NCI-H2029 (cell line): Measurements from ENCODE around the gene PTPN13.

Source experiments
- DNase-seq: peaks from one replicate; lab custom pipeline; 2025; lab: John Stamatoyannopoulos, UW

The PTPN13 gene

GRCh38 chr4:86818841-86819240 is 224.7 kb downstream of the PTPN13 start:
- DNase-seq: no peak

- DNase-seq: no peak
Observed at GRCh38 chr4:86819561-86819960, 225.4 kb downstream of the PTPN13 start.

DNA sequence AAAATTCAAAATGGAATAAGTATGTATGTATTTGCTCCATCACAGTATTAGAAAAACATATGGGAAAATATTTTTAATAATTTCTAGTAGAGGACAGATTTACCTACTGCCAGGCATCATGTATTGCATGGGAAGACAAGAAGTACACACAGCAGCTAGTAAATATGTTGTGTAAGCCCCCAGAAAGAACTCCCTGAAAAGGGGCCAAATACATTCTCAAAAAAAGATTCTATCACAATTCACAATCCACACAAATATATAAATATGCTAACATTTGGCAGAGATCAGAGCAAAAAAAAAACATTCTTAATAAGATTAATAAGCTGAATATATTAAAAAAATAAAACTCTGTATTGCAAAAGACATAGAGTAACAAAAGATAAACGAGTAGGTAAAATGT is 227.0 kb downstream of the PTPN13 start:
- no peak for DNase-seq

DNA sequence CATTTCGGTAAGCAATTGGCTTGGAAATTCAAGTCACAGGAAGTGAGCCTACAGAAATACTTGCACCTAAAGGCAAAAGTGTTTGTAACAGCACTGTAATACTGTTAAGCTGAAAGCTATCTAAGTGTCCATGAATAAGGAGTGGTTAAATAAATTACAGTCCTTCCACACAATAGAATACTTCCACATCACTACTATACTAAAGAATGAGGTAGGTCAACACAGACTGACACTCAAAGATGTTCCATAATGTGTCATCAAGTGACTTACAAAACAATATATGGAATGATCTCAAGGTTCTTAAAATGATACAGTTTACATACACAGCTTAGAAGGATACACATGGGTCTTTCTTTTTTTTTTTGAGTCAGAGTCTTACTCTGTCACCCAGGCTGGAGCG is 228.0 kb downstream of the PTPN13 start:
- no peak for DNase-seq

DNA sequence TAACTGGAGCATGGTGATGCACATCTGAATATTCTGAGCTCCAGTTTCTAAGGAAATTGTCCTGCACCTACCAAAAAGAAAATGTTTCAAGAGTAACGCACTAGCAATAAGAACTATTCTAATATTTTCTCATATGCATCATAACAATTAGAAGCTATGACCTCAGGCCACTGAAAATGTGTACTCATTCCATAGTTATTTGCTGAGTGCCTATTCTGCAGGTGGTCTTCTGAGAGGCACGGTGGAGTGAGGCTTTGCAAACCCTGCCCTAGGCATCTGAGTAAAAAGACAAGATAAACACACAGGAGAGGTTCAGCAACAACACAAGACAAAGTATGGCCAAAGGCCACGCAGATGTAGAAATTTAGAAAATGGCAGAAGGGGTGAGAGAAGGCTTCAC is 231.4 kb downstream of the PTPN13 start:
- DNase-seq: no peak

GRCh38 chr4:86831262-86832130 is 237.4 kb downstream of the PTPN13 start:
- peak; percentile 69 for DNase-seq

DNA sequence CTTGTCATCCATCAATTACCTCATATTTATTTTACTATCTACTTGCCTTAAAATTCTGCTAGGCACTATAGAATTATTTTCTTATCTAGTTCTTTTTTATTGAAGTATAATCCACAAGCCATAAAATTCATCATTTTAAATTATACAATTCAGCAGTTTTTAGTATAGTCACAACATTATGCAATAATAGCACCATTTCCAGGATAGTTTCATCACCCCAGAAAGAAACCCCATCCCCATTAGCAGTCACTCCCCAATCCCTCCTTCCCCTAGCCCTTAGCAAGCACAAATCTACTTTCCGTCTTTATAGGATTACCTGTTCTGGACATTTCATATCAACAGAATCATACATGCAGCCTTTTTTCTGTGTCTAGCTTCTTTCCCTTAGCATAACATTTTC is 239.5 kb downstream of the PTPN13 start:
- DNase-seq: no peak

GRCh38 chr4:86834901-86835300 is 240.8 kb downstream of the PTPN13 start:
- peak; percentile 43 for DNase-seq

DNA sequence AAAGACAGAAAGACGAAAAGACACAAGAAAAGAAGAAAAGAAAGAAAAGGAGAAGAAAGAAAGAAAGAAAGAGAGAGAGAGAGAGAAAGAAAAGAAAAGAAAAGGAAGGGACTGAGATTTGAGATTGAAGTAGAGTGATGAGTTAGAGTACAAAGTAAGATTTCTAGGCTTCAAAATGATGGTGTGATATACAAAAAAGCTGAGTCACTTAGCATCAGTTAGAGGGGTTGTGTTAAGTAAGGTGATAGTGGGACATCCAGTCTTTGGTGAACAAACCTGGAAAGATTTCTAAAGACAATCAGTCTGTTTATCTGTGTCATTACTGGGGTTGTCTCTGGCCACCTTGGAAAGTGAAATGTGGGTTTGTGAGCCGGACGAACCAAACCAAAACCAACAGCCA is 241.6 kb downstream of the PTPN13 start:
- DNase-seq: no peak

DNA sequence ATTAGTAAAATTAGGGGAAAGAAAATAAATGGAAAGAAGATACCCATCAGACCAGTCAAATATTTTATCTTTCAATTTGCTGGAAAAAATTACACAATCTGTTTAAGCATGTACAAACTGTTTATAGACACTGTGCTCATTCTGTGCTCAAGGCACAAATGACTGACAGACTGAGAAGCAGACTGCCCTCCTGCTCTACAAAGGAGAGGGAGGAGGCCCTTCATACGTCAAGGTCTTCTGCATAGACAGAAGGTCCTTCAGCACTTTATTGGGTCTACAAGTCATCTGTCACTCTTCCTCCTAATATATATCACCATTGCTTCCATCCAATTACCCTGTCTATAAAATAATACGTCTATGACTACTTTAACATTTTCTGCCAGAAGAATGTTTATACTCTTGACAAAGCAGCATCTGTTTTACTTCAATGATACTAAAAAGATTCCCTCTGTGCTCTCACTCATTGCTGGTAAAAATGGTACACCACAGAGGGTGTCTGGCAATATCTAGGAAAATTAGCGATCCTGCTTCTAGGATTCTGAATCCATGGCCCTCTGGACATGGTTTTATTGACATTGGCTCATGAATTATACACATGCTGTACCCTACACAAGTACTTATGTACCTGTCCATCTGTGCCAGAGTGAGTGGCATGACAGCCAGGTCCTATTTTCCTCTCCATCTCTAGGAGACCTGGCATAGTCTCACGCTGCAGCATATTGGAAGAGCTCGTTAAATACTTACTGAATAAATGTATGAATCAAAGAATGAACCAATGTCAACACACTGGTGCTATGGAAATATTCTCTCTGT is 243.8 kb downstream of the PTPN13 start:
- DNase-seq: peak; percentile 67

- no peak for DNase-seq
Observed at GRCh38 chr4:86840858-86841257, 246.7 kb downstream of the PTPN13 start.

GRCh38 chr4:86841309-86841708 is 247.2 kb downstream of the PTPN13 start:
- DNase-seq: no peak

- DNase-seq: no peak
Observed at GRCh38 chr4:86845593-86845992, 251.5 kb downstream of the PTPN13 start.

- no peak for DNase-seq
Observed at GRCh38 chr4:86846921-86847320, 252.8 kb downstream of the PTPN13 start.

DNA sequence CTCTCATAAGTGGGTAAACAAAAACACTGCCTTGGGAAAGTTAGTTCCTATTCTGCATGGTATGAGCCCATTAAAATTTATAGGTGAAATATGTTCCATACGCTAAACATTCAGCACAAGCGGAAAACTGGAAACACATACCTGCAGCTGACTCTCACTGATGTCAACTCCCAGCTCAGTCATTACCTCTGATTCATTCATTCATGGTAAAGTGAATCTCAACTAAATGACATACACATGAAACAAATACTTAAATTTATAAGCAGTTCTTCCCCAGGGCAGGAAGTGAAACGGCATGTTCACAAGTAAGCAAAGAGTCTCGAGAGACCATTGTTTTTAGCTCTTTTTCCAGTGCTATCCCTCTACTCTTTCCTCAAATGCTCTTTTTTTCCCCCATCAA is 253.5 kb downstream of the PTPN13 start:
- DNase-seq: no peak

- no peak for DNase-seq
Observed at GRCh38 chr4:86848136-86848535, 254.0 kb downstream of the PTPN13 start.

DNA sequence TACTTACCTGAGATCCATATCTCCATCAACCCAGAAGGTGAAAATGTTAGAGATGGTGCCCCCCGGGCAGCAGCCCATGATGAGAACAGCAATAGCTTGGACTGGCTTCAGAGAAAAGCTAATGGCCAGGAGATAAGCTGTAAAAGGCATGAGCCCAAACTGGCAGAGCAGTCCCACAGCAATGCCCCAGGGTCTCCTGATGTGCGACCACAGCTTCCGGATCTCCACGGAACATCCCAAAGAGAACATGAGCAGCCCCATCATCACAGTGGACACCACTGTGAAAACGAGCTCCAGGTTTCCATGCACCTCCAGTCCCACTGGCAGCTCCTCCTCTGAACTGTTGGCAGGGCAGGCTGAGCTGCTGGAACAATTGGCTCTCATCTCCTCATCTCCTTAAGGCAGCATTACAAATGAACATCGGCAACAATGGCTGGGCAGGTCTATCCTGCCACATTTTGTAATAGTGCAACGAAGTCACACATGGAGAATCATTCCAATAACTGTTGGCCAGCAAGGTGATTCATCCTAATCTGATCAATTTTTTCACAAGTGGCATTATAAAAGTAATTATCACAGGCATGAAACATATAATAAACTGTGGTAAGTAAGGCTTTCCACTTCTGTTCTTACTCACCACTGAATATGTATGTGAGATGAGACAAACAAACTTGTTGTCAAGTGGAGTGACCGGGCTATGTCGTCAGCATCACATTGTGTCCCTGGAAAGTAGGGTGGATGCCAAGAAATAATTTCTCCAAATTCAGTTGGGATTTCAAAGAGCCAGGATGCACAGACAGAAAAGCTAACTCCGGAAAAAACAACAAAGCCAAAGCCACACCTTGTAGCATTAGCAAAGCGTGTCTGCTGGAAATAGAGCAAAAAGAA is 254.9 kb downstream of the PTPN13 start, which contains the start of gene SLC10A6:
TSS of gene SLC10A6 (minus strand) at position 653 of the 888 bp plus-strand sequence. CDS start at position 384, 269 bp downstream.
- DNase-seq: no peak

DNA sequence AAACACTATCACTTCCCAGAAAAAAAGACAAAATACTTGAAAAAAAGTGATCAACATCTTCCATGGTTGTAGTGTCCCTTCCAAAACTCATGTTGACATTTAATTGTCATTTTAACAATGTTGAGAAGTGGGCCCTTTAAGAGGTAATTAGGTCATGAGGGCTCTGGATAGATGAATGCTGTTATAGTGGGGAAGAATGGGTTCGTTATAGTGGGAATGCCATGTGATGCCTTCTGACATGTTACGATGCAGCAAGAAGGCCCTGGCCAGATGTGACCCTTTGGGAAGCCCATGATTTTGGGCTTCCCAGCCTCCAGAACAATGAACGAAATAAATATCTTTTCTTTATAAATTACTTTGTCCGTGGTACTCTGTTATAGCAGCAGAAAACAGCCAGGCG is 259.1 kb downstream of the PTPN13 start:
- no peak for DNase-seq

- peak; percentile 8 for DNase-seq
Observed at GRCh38 chr4:86855572-86855971, 261.5 kb downstream of the PTPN13 start.

DNA sequence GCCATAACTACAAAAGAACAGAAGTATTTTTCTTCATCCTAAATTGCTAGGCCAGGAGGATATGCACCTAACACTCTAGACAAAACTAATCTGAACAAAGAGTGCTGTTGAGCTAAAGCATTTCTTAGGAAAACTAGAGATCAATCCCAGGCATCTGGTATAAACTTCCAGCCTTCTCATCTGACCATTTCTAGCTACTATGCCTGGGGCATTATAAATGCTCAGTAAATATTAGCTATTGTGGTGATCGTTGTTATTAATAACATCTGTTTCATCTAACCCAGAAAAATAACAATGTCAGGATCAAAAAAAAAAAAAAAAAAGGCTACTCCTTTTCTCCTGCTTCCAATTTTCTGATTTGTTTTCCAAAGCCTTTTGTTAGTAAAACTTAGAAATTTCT is 262.8 kb downstream of the PTPN13 start:
- no peak for DNase-seq

DNA sequence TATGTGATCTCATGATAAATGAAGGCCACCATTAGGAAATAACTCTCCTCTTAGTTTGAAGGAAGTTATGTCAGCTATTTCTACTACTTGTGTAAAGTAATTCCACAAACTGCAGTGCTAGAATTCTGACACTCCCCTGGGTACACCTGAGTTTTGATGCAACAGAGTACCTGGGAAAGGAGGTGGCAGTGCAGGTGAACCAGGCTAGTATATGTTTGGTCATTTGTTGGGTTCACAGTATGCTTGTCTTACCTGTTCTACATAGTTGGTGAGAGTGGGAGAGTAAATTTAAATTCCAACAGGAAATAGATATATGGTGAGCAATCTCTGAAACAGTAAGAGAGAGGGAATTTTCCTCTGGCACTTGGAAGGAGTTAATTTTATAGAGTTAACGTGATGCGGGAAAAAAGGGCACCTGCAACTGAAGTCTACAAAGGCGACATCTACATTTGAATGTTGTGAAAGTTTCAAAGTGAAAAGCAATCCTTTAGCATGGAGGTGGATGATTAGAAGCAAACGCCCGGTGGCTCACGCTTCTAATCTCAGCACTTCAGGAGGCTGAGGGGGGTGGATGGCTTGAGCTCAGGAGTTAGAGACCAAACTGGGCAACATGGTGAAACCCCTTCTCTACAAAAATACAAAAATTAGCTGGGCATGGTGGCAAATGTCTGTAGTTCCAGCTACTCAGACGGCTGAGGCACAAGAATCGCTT is 263.4 kb downstream of the PTPN13 start:
- no peak for DNase-seq
